Adrenal gland (tissue), 5 donors: ENCODE measurements around the gene FAM200B.

ENCODE experiments used
- POLR2A ChIP-seq, 2 donors: fragments of 450-650 bp; IDR thresholded peaks; one replicate each; pipeline ENCODE4 v1.6.1; 2017; ENCODE audit warnings: antibody characterized with exemption in 2 of 2, mild to moderate bottlenecking in 2 of 2, moderate library complexity in 1 of 2
- TF ChIP-seq, protein P1 (sequence below), 6 experiments: fragments of 450-650 bp in 4 of 6; fragments of 200-600 bp in 2 of 6; sonication (generic) in 1 of 6; IDR thresholded peaks; 1 replicate in 5 of 6; 2 replicates in 1 of 6; pipeline versions ENCODE4 v1.5.1 to v1.8.0; 2016 to 2021; ENCODE audit warnings: antibody characterized with exemption in 6 of 6, mild to moderate bottlenecking in 2 of 6, moderate library complexity in 1 of 6
- donor health status: DM: no; HTN: no; CAD: no.

DNA sequence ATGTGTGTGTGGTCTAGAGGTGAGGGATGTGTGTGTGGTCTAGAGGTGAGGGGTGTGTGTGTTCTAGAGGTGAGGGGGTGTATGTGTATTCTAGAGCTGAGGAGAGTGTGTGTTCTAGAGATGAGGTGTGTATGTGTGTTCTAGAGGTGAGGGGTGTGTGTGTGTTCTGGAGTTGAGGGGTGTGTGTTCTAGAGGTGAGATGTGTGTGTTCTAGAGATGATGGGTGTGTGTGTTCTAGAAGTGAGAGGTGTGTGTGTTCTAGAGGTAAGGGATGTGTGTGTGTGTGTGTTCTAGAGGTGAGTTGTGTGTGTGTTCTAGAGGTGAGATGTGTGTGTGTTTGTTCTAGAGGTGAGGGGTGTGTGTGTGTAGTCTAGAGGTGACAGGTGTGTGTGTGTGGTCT lies 22.5 kb downstream of the FAM200B start:
- no peak for TF ChIP-seq POLR2A (IDR thresholded peaks at IDR 0.05)
- TF ChIP-seq, protein P1, sequence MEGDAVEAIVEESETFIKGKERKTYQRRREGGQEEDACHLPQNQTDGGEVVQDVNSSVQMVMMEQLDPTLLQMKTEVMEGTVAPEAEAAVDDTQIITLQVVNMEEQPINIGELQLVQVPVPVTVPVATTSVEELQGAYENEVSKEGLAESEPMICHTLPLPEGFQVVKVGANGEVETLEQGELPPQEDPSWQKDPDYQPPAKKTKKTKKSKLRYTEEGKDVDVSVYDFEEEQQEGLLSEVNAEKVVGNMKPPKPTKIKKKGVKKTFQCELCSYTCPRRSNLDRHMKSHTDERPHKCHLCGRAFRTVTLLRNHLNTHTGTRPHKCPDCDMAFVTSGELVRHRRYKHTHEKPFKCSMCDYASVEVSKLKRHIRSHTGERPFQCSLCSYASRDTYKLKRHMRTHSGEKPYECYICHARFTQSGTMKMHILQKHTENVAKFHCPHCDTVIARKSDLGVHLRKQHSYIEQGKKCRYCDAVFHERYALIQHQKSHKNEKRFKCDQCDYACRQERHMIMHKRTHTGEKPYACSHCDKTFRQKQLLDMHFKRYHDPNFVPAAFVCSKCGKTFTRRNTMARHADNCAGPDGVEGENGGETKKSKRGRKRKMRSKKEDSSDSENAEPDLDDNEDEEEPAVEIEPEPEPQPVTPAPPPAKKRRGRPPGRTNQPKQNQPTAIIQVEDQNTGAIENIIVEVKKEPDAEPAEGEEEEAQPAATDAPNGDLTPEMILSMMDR (IDR thresholded peaks at IDR 0.05) = no peak
